Caco-2 (cell line): ENCODE results near the gene RPS6KC1. TPM values are rescaled to one million over a fixed set of nuclear protein-coding genes. Genes with fewer than 3 reads are reported as not detected.

Source experiments
- BruUV-seq: library from RNA; stranded (reverse); fragments of 400-500 nt; replicated peaks from 2 replicates; lab custom pipeline; 2021; lab: Mats Ljungman, UMichigan
- CTCF ChIA-PET: fragments of 300-600 bp; sonication (Branson Sonifier 250); formaldehyde crosslinking; loops from one replicate; lab custom pipeline; 2022; ENCODE audit warnings: antibody characterized with exemption; lab: Charles Lee
- POLR2A ChIA-PET: fragments of 300-600 bp; sonication (Branson Sonifier 250); formaldehyde crosslinking; loops from one replicate; lab custom pipeline; 2022; ENCODE audit warnings: antibody characterized with exemption; lab: Charles Lee
- DNase-seq, 2 experiments: peaks; one replicate each; pipeline versions ENCODE4 v3.0.0 to v3.0.0-alpha.2; 2020 to 2022
- H3K27me3 ChIP-seq: replicated peaks from 2 replicates; pipeline ENCODE4 v1.6.0; 2011; ENCODE audit warnings: low read length; ENCODE audit not compliant: control insufficient read depth, insufficient read depth
- H3K36me3 ChIP-seq: 2 replicates; pipeline ENCODE4 v1.5.1; 2011; ENCODE audit warnings: low read length; ENCODE audit not compliant: control insufficient read depth, insufficient read depth
- H3K4me1 ChIP-seq: fragments of 250-450 bp; sonication (Bioruptor Pico); 2 replicates; pipeline ENCODE4 v1.5.1; 2020; ENCODE audit warnings: mild to moderate bottlenecking
- H3K4me3 ChIP-seq: 2 replicates; pipeline ENCODE4 v1.5.1; 2011; ENCODE audit warnings: low read depth, mild to moderate bottlenecking, control low read depth, low read length
- H3K9me3 ChIP-seq: fragments of 250-450 bp; sonication (Bioruptor Pico); 2 replicates; pipeline ENCODE4 v1.5.1; 2020; ENCODE audit warnings: mild to moderate bottlenecking, moderate library complexity
- H3K27ac Mint-ChIP-seq: one replicate; pipeline ENCODE4 v1.8.0; 2022; ENCODE audit warnings: mixed read lengths; ENCODE audit not compliant: unreplicated experiment
- H3K27me3 Mint-ChIP-seq: one replicate; pipeline ENCODE4 v1.8.0; 2022; ENCODE audit warnings: mixed read lengths; ENCODE audit not compliant: insufficient read depth, unreplicated experiment
- H3K36me3 Mint-ChIP-seq: one replicate; pipeline ENCODE4 v1.8.0; 2022; ENCODE audit warnings: mild to moderate bottlenecking, mixed read lengths; ENCODE audit not compliant: insufficient read depth, unreplicated experiment
- H3K4me1 Mint-ChIP-seq: one replicate; pipeline ENCODE4 v1.8.0; 2022; ENCODE audit warnings: low read depth, mixed read lengths; ENCODE audit not compliant: unreplicated experiment
- H3K4me3 Mint-ChIP-seq: one replicate; pipeline ENCODE4 v1.8.0; 2022; ENCODE audit warnings: mild to moderate bottlenecking, moderate library complexity, mixed read lengths; ENCODE audit not compliant: unreplicated experiment
- H3K9me3 Mint-ChIP-seq: one replicate; pipeline ENCODE4 v1.8.0; 2022; ENCODE audit warnings: mixed read lengths; ENCODE audit not compliant: unreplicated experiment
- CTCF ChIP-seq, 2 experiments: fragments of 200-600 bp in 1 of 2; IDR thresholded peaks; 1 replicate in 1 of 2; 2 replicates in 1 of 2; pipeline versions ENCODE4 v1.5.1 to v1.8.0; 2011 to 2022; ENCODE audit warnings: antibody characterized with exemption in 1 of 2, control low read depth in 1 of 2, inconsistent platforms in 1 of 2, low read depth in 1 of 2, low read length in 1 of 2, mild to moderate bottlenecking in 1 of 2, moderate library complexity in 1 of 2; ENCODE audit not compliant: insufficient read depth in 1 of 2, severe bottlenecking in 1 of 2, unreplicated experiment in 1 of 2
- intact Hi-C: fragments of 100-400 bp; cut with micrococcal nuclease; formaldehyde crosslinking; loops from one replicate; pipeline ENCODE4 v1.10.0; 2022; ENCODE audit not compliant: unreplicated experiment
- total RNA-seq: library from RNA; stranded (reverse); gene quantifications from 2 replicates; pipeline ENCODE4 v1.2.3, GENCODE V29; 2022

RPS6KC1 gene
- total RNA-seq, 1 experiment from 2014 or later, result 16.4 TPM

GRCh38 chr1:213014642-213015041, 36.4 kb upstream of the RPS6KC1 start:
- no TSS peak for BruUV-seq
- intact Hi-C loops, result loop anchor here (1.0 to 10.0 kb wide), 3 partner anchors 37 to 410 kb away; partner anchors contain the start of genes ATF3, FLVCR1 and RPS6KC1
- H3K27ac Mint-ChIP-seq, result peak overlapping the region; percentile 87
- H3K9me3 Mint-ChIP-seq, result no peaks in the 10 kb centered on the region
- Histone ChIP-seq H3K4me1 (peaks cover 3% of the 10 kb centered on the region; the same call in 1 of the 2 replicates), H3K36me3 (no peaks in the 10 kb centered on the region), H3K9me3 (no peaks in the 10 kb centered on the region), H3K27me3 (no peaks in the 10 kb centered on the region), H3K4me3 (peak overlapping the region; percentile 87)
- H3K27me3 Mint-ChIP-seq, result no peaks in the 10 kb centered on the region
- H3K4me3 Mint-ChIP-seq, result peak overlapping the region; percentile 95
- ChIA-PET CTCF (no interaction called here), POLR2A (interaction anchor here (0.6 kb wide), 1 partner anchor 314 kb away, joined by 3 read pairs; no protein-coding TSS in a partner anchor)
- no peaks in the 10 kb centered on the region for H3K4me1 Mint-ChIP-seq
- no peak for TF ChIP-seq CTCF (IDR thresholded peaks at IDR 0.05; ENCODE audit: insufficient read depth in 1 of 2, low read depth in 1 of 2, low read length in 1 of 2, severe bottlenecking in 1 of 2, unreplicated experiment in 1 of 2)
- DNase-seq, result peak in 1 of 2 experiments; percentile 7
- peaks cover 7% of the 10 kb centered on the region for H3K36me3 Mint-ChIP-seq

- H3K4me1 Mint-ChIP-seq, result no peaks in the 10 kb centered on the region
- POLR2A ChIA-PET, result interaction anchor here (0.6 kb wide), 1 partner anchor 314 kb away, joined by 3 read pairs; no protein-coding TSS in a partner anchor
- DNase-seq, result peak; percentile 95 to 97
- H3K9me3 Mint-ChIP-seq, result no peaks in the 10 kb centered on the region
- Histone ChIP-seq H3K4me3 (peak within 1 kb of the TSS; percentile 87), H3K27me3 (no peaks in the 10 kb centered on the region), H3K9me3 (no peaks in the 10 kb centered on the region), H3K36me3 (no peaks in the 10 kb centered on the region), H3K4me1 (peaks cover 3% of the 10 kb centered on the region; the same call in 1 of the 2 replicates)
- BruUV-seq, result TSS peak; percentile 91
- no peaks in the 10 kb centered on the region for H3K27me3 Mint-ChIP-seq
- H3K36me3 Mint-ChIP-seq, result peaks cover 7% of the 10 kb centered on the region
- H3K27ac Mint-ChIP-seq, result peak within 1 kb of the TSS; percentile 87
- H3K4me3 Mint-ChIP-seq, result peak within 1 kb of the TSS; percentile 95
- intact Hi-C loops, result loop anchor here (1.0 to 10.0 kb wide), 3 partner anchors 36 to 411 kb away; partner anchors contain the start of genes ATF3, FLVCR1 and RPS6KC1
- TF ChIP-seq CTCF (IDR thresholded peaks at IDR 0.05; ENCODE audit: insufficient read depth in 1 of 2, low read depth in 1 of 2, low read length in 1 of 2, severe bottlenecking in 1 of 2, unreplicated experiment in 1 of 2), result no peak
- CTCF ChIA-PET, result no interaction called here
Observed at GRCh38 chr1:213015099-213016050, 35.7 kb upstream of the RPS6KC1 start, which contains the start of gene ANGEL2. TSS of gene ANGEL2 (minus strand) at chr1:213015867. CDS start at chr1:213015671, 196 bp downstream.
